NK-92 (cell line): ENCODE measurements around the gene DDC.
"Not testable (repeated sequence)": the region's sequence is repeated elsewhere in the genome, so short reads cannot be mapped to it uniquely, and the experiment has no call there.

Source experiments
- DNase-seq: peaks from one replicate; lab custom pipeline; 2025; ENCODE audit not compliant: unreplicated experiment; lab: John Stamatoyannopoulos, UW

The DDC gene

DNA sequence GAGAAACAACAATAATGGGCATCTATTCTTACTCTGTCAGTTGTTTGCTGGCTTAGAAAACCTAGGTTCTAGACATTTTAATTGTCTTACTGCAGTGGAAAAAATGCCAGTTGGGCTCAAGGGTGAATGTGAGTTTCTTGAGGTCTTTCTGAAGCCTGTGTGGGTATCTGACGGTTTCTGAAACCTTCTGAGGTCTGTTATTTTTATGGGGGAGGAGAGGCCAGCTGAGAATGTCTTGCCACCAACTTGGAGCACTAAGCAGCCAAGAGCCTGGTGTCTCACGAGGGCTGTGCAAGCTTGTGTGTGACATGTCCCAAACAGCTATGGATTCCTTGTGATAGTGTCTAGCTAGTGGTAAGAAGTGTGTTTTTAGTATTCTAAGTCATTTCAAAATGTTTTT lies 24.2 kb upstream of the DDC start:
- no peak for DNase-seq

DNA sequence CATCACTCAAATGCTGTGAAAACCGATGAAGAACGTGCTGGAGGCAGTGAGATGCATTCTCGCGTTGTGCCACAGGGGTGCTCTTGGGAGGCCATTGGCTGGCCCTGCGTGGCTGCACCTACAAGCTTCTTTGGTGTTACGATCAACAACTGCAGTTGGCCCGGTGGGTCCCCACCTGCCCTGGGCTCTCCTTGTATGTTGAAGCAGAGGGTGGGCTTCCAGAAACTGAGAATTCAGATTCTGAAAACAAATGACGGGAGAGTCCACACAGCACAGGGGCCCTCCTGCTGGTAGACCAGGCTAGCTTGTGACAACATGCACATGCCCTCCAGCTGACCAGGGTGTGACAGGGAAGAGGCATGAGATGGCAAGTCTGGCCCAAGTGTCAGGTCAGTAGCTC lies 23.7 kb upstream of the DDC start:
- no peak for DNase-seq

DNA sequence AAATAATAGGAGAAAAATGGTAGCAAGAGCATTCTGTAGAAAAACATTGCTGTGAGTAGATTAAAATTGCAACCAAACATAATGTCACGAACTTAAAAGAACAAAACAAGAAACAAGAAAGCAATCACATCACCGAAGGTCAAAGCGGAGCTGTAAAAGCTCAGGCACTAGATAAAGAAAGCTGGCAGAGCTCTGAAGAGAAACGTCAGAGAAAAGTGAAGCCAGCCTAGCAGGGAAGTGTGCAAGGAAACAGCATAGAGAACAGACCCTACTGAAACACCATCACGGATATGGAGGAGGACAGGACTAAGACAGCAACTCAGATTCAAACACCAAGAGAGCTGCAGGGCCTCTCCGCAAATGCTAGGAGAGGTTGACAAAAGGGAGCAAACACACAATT lies 22.5 kb upstream of the DDC start:
- no peak for DNase-seq

DNA sequence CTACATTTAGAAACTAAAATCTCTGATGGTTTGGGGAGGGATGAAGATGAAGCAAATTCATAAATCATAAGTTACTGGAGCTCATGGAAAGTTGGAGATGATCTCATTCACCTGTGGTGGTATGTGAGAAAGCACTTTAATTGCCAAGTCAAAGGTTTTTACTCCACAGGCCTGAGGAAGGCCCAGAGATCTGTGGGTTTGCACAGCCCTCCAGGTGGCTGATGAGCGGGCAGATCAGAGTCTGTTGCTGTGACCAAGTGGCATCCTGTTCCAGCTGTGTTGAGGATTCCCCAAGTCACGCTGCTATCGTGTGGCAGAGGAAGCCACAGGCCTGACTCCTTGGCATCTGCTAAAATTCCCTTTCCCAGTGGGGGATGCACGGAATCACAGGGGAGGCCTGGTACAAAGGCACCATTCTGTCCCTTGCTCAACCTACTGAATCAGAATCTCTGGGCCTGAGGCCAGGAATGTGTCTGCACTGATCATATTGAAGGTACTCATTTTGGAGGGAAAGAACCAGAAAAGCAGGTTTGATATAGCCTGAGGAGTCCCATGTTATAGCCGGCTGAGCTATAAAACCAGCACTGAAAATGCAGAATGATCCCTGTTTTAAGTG lies 19.7 kb upstream of the DDC start:
- no peak for DNase-seq

DNA sequence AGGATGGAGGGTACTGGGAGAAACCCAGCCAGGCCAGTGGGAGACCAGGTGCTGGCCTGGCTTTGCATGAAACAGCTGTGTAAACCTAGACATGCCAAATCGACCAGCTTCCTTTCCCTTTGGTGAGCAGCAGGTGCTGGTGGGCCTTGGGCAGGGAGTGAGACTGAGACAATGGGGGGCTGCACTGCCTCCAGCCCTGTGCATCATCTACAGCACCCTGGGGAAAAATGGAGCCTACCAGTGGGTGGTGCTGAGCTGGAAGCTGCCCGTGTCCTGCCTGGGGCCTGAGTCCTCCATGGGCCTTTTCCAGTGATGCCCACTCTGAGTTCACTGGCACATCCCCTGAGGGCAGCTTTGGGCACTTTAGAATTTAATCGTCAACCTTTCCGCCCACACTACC lies 19.2 kb upstream of the DDC start:
- no peak for DNase-seq

DNA sequence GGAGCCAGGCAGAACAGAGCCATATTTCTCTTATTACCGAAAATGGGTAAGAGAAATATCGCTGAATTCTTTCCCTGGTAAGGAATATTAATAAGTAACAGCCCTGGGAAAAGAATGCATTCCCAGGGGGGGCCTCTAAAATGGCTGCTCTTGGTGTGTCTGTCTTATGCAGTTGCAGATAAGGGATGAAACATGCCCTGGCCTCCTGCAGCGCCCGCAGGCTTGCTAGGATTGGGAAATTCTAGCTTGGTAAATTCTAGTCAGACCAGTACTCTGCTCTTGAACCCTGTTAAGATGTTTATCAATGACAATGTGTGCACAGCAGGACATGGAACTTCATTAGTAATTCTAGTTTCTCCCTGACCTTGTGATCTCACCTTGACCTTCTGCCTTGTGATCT lies 18.1 kb upstream of the DDC start:
- DNase-seq = not testable (repeated sequence)

DNA sequence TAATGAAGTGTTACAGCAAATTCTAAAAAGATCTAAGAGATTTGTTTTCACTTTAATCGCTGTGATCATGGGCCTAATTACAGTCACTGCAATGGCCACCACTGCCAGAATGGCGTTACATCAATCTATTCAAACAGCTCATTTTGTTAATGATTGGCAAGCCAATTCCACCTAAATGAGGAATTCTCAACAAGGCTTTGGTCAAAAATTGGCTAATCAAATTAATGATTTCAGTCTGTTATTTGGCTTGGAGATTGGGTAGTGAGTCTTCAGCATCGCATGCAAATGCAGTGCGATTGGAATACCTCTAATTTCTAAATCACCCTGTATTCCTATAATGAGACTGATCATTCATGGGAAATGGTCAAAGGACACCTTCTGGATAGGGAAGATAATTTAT lies 17.1 kb upstream of the DDC start:
- not testable (repeated sequence) for DNase-seq

DNA sequence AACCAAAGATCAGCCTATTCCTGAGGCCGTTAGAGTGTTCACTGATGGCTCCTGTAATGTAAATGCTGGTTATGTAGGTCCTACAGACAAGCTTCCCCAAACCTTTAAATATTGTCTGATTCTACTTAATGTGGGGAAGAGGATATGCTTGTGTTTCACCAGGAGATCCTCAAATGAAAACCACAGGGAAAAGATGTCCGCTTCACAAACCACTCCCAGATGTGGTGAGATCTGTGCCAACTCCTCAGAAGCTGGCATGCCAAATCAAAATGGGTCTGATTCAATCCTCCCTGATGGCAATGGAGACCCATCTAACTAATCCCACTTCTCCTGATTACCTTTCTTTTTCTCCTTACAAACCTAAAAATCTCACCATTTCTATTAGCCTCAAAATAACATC lies 15.5 kb upstream of the DDC start:
- not testable (repeated sequence) for DNase-seq

DNA sequence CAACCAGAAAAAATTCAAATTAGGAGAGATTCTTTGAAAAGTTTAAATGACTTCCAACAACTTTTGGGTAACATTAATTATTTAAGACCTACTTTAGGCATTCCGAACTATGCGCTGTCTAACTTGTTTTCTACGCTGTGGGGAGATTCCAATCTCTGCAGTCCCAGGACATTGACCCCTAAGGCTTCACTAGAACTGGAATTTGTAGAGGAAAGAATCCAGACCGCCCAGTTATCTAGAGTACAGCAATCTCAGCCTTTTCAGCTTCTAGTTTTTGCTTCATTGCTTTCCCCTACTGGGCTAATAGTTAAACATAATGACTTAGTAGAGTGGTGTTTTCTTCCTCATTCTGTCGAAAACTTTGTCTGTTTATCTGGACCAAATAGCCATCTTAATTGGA lies 14.9 kb upstream of the DDC start:
- no peak for DNase-seq

DNA sequence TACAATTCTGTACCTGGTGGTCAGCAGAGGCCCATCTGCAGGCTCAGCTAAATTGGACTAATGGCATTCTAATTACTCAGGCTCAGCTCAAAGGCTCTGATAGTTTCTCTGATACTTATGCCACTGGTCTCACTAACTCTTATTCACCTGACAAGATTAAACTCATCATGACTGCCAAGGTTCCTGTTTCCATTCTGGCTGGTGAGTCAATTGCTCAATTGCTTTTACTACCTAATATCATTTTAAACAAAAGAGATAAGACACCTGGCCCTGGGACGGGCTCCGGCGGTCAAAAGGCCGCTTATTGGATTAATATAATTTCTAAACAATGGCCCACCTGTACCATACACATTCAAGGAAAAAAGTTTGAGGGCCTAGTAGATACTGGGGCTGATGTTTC lies 12.9 kb upstream of the DDC start:
- DNase-seq = not testable (repeated sequence)

DNA sequence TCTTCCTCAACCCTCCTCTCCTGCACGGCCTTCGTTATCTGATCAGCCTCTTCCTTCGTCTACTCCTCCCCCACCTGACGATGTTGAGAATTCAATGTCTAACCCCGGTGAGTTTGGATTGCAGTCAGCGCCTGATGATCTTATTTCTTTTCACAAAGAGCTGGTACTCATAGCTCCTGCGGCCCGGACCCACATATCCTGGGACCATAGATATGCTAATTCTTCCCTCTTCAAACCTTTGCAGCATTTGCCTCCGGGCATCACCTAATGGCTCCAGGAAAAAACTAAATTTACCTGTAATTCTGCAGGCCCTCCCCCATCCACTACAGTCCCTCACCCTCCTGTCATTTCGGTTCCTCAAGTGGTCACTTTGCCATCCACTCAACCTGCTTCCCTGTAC lies 12.4 kb upstream of the DDC start:
- no peak for DNase-seq

DNA sequence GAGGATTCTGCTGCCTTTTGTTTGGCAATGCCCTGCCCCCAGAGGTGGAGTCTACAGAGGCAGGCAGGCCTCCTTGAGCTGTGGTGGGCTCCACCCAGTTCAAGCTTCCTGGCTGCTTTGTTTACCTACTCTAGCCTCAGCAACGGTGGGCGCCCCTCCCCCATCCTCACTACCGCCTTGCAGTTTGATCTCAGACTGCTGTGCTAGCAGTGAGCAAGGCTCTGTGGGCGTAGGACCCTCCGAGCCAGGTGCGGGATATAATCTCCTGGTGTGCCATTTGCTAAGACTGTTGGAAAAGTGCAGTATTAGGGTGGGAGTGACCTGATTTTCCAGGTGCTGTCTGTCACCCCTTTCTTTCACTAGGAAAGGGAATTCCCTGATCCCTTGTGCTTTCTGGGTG lies 11.2 kb upstream of the DDC start:
- not testable (repeated sequence) for DNase-seq

DNA sequence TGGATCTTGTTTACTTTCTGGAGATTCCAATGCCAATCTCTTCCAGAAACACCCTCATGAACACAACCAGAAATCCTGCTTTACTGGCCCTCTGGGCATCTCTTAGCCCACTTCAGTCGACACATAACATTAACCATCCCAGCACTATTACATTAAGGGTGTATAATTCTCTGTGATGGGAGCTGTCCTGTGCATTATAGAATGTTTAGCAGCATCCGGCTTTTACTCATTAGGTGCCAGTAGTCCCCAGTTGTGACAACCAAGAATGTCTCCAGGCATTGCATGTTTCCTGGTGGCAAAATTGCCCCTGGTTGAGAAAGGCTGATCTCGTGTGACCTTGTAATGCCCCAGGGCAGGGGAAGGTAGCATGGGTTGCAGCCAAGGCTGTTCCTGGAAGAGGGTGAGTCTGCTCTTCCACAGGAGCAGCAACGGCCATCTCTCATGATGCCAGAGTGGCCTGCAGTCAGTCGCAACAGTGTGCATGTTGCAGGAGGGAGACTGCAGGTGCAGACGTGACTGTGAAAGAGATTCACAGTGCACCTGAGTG lies 2.6 kb upstream of the DDC start:
- DNase-seq = no peak

DNA sequence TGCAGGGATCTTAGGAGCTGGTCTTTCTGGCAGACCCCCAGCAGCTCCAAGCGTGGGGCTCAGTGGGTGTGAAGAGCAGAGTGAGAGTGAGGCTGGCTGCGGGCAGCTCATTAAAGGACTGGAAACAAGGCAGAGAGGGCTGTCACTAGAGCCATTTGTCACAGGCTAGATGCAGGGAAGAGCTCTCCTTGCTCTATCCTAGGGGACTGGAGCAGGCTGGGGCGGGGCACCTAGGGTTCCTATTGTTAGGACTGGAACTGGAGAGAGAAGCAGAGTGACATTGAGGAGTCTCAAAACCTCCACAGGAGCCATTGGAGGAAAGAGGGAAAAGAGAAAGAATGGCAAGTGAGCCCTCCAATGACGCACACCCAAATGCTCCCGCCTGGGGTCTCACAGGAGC lies 772 bp upstream of the DDC start:
- DNase-seq = no peak

DNA sequence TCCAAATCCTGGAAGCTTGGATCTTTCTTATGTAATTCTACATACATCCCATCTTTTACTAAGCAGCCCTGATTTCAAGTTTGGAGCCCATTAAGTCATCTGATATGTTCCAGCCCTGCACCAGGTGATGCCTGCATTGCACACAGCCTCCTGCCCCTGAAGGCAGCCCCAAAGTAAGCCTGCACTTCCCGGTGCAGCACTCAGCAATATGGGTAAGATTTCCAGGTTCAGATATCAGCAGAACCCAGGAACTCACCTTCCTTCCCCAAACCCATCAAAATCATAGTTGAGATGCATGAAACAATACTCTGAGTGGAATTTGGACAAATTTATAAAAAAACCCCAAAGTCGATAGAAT lies 333 bp upstream of the DDC start:
- DNase-seq = no peak

DNA sequence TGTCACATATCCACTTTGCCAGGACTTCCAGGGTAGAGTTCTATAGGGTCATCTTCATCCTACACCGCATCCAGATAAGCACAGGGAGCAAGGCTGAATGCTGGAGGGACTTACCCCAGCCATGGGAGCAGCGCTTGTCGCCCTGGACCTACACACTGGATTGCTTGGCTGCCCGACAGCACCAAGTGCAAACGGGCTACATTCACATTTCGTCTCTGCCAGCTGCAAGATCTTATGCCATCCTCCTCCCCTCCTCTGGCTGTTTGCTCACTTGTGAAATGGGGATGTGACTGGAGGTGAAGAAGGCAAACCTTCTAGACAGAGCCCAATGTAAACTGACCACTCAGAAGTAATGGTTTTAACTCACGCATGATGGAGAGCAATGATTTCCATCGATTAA lies 1.0 kb downstream of the DDC start:
- DNase-seq = no peak

DNA sequence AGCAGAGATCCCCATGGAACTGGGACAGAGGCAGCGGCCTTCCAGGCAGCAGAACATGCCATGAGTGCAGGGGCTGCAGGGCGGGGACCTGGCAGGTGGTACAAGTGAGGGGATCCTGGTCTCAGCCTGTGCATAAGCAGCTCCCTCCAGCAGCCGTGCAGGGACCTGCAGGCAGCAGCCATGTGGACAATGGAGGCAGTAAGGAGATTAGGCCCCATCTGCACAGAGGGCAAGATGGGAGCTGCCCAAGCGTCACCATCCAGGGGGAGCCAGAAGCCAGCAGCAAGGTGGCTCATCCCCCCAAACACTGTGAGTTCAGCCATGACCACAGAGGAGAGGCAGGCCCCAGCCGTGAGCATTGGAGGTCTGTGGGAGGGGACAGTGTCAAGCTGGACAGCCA lies 3.1 kb downstream of the DDC start:
- no peak for DNase-seq

DNA sequence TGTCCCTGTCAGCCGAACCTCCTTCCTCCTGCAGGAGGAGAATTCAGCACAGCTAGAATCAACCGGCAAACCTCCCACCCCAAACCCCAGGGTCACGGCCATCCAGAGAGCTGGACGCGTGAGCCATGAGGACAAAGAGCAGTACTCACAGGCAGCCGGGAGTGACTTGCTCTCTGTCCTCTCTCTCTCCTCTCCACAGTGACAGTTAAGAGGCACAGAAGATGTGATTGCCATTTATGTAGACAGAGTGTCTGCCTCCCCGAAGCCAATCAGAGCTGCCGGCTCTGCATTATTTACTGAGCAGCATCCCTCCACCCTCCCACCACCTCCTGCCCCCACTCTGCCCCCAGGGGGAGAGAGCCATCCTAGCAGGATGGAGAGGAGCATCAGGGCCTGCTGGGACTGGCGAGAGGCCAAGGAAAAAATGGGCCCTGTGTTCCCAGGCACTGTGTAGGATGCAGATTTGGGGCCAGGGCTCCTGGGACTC lies 4.3 kb downstream of the DDC start:
- no peak for DNase-seq

DNA sequence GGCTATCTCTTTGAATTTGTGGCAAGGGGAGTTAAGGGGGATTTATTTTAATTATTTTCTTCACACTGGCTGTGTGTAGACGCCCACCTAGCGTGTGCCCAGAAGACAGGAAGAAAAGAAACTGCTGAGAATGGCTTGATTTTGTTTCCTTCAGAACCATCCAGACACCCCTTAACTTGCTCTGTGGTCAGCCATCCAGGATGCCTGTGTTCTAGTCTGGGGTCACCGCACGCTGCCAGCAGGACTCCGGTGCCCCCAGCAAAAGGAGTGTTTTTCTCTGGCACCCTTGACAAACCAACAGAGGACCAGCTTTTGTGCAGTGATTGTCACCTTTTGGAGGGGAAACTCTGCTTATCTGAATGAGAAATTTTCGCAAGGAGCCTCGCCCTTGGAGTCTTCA lies 5.3 kb downstream of the DDC start:
- DNase-seq = no peak

DNA sequence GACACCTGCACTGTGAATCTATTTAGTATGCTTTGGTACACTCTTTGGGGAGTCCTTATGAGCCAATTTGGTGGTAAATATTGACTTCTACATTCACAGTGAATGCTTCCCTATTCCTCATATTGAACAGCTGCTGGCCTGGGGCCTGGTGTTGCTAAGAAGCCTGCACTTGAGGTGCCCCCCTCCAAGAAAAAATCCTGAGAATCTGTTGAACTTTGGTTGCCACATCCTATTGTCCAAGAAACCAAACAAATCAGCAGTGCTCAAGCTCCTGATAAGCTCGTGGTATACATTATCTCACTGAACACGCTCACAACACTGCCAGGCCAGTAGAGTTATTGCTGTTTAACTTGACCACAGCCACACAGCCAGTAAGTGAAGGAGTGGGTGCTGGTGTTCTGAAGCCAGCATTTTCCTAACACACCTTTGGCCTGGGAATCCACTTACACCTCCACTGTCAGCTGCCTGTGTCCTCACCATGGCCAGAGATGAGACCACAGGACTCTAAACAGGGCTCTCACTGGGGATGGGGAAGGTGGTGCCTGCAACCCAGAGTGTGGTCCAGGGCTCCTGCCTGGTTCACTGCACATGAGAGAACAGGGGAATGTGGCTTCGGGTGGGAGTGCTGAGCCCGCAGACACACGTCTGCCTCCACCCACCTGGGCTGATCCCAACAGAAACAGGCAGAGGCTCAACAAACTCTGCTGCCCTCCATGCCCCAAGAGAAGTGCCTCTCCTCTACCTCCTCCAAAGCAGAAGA lies 6.7 kb downstream of the DDC start:
- DNase-seq = no peak

DNA sequence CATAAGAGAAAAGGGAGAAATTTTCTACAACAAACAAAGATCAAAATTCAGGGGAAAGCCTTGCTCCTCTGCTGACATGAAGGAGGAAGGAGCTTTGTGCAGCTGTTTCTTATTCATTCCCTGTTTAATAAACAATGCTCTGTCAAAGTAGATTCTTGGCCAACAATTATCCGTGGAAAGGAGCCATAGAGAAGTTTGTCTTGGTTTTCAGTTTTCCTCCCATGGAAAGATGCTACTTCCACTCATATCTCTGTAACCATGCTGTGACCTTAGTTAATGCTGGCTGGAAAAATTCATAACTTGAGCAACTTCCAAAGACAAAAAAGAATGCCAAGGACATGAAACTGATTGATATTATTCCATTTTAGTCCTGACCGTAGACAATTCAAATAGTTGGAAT lies 8.1 kb downstream of the DDC start:
- no peak for DNase-seq

DNA sequence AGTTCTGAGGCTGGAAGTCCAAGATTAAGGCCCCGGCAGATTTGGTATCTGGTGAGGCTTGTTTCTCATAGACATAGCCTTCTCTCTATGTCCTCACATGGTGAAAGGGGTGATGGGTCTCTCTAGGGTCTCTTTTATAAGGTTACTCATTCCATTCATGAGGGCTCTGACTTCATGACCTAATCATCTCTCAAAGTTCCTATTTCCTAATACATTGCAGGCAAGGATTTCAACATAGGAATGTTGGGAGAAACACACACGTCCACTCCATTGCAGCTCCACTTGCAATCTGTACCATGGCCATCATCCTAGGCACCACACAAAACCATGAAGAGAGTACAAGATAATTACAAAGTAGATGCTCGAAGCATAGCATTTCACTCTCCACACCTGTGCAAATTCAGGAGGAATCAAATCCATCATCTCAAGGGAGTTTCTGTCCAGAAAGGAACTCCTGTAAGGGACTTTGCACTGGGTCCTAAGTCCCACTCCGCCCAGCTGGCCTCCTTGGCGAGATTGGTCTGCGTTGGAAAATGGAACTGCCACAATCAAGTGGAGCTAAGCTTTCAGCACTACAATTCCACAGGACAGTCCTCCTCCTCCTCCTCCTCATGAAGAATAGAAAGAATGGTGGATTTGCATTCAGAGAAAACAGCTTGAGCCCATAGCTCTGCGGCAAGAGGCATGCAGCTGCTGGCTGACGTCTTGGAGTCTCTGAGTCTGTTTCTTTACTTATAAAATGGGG lies 8.8 kb downstream of the DDC start:
- DNase-seq = no peak
